ENCODE measurements around the gene PATJ.
"Not testable (repeated sequence)": the region's sequence is repeated elsewhere in the genome, so short reads cannot be mapped to it uniquely, and the experiment has no call there.

PATJ gene

DNA sequence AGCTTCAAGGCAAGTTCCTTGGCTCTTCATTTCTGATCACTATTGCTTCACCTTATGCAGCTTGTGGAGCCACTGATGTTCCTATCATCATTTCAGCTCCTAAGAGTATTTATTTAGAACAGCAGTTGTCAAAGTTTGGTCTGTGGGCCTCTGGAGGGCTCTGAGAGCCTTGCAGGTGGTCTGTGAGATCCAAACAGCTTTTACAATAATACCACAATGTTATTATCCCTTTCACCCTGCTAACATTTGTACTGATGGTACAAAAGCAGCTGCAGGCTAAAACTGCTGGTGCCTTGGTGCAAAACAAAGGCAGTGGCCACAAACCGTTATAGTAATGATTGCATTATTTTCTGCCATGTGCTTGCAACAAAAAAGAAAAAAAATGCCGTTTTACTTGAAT is 33.8 kb downstream of the PATJ start:
- TF ChIP-seq, protein P1, sequence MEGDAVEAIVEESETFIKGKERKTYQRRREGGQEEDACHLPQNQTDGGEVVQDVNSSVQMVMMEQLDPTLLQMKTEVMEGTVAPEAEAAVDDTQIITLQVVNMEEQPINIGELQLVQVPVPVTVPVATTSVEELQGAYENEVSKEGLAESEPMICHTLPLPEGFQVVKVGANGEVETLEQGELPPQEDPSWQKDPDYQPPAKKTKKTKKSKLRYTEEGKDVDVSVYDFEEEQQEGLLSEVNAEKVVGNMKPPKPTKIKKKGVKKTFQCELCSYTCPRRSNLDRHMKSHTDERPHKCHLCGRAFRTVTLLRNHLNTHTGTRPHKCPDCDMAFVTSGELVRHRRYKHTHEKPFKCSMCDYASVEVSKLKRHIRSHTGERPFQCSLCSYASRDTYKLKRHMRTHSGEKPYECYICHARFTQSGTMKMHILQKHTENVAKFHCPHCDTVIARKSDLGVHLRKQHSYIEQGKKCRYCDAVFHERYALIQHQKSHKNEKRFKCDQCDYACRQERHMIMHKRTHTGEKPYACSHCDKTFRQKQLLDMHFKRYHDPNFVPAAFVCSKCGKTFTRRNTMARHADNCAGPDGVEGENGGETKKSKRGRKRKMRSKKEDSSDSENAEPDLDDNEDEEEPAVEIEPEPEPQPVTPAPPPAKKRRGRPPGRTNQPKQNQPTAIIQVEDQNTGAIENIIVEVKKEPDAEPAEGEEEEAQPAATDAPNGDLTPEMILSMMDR (IDR thresholded peaks at IDR 0.05; ENCODE audit: insufficient read depth, missing control alignments): no peak
- DNase-seq (ENCODE audit: insufficient read length, low spot score): no peak
- FAIRE-seq: no peak

DNA sequence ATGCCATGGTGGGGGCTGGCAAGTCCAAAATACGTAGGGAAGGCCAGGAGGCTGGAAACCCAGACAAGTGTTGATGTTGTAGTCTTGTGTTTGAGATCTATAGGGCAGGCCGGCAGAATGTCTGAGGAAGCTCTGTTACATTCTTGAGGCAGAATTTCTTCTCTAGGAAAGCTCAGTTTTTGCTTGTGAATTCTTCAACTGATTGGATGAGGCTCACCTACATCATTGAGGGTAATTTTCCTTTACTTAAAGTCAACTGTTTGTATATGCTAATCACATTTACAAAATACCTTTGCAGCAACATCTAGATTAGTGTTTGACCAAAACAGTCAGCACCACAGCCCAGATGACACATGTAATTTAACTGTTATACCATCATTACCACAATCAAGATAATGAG is 37.0 kb downstream of the PATJ start:
- DNase-seq (ENCODE audit: insufficient read length, low spot score): no peak
- TF ChIP-seq, protein P1 (IDR thresholded peaks at IDR 0.05; ENCODE audit: insufficient read depth, missing control alignments): no peak
- FAIRE-seq: no peak

DNA sequence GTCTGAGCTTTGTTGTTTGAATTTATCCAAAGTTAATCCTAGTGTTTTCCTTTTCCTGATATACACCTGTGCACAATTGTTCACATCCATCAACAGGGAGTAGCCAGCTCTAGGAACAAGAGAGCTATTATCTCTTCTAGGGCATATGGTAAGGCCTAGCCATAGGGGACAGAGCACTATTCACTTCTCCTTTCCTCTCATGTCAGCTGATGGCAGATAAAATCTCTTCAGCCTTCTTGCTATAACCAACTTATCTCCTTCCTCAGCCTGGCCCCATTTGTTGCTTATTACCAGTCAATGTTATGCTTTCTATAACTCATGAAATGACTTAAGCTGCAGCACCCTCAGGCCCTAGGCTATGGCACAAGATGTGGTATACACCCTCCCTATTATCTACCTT is 38.9 kb downstream of the PATJ start:
- FAIRE-seq (no peak), DNase-seq (ENCODE audit: insufficient read length, low spot score) (no peak)
- TF ChIP-seq, protein P1 (IDR thresholded peaks at IDR 0.05; ENCODE audit: insufficient read depth, missing control alignments): no peak

DNA sequence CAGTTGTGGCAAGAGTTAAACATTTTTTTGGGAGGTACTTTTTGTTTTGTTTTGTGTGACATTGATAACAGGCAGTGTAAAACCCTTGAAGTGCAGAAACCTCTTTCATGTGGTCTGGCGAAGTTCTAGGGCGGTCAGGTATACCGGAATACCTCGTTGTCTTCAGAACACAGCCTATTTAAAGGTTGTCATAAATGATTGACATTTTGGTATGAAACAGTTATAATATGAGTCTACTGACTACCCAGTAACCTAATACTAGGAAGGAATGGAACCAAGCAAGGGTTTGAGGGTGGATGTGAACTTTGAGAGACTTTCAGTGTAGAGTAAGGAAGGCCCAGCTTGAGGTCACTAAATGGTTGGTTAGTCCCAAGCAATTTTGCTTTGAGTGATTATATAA is 40.5 kb downstream of the PATJ start:
- no peak for FAIRE-seq
- TF ChIP-seq, protein P1 (IDR thresholded peaks at IDR 0.05; ENCODE audit: insufficient read depth, missing control alignments): no peak
- no peak for DNase-seq (ENCODE audit: insufficient read length, low spot score)

DNA sequence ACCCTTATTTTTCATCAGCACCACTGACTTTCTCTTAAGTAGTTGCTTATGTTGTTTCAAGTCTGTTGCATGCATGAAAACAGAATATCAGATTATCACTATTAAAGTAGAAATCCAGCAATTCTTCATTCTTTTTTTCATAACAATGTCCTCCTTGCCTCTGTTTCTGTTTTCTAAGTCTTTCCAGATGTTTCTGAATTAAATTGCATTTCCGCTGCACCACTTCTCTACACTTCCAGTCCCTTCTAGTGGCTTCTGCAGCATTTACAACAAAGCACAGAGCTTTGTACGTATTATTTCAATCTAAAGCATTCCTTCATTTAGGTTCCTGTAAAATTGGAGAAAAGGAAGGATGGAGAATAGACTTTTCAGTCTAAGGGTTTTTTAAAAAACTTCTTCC is 42.4 kb downstream of the PATJ start:
- FAIRE-seq: no peak
- TF ChIP-seq, protein P1 (IDR thresholded peaks at IDR 0.05; ENCODE audit: insufficient read depth, missing control alignments): no peak
- no peak for DNase-seq (ENCODE audit: insufficient read length, low spot score)

DNA sequence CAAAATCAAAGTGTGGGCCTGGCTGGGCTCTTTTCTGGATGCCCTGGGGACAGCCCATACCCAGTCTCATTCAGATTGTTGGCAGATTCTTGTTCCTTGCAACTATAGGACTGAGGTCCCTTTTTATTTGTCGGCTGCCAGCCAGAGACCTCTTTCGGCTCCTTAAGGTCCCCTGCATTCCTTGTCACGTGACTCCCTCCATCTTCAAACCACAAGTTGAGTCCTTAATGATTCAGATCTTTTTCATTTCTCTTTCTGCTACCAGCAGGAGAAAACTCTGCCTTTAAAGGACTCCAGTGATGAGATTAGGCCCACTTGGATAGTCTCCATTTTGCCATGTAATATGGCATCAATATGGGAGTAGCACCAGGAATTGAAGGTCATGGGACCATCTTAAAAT is 48.6 kb downstream of the PATJ start:
- TF ChIP-seq, protein P1 (IDR thresholded peaks at IDR 0.05; ENCODE audit: insufficient read depth, missing control alignments): no peak
- no peak for FAIRE-seq
- no peak for DNase-seq (ENCODE audit: insufficient read length, low spot score)

DNA sequence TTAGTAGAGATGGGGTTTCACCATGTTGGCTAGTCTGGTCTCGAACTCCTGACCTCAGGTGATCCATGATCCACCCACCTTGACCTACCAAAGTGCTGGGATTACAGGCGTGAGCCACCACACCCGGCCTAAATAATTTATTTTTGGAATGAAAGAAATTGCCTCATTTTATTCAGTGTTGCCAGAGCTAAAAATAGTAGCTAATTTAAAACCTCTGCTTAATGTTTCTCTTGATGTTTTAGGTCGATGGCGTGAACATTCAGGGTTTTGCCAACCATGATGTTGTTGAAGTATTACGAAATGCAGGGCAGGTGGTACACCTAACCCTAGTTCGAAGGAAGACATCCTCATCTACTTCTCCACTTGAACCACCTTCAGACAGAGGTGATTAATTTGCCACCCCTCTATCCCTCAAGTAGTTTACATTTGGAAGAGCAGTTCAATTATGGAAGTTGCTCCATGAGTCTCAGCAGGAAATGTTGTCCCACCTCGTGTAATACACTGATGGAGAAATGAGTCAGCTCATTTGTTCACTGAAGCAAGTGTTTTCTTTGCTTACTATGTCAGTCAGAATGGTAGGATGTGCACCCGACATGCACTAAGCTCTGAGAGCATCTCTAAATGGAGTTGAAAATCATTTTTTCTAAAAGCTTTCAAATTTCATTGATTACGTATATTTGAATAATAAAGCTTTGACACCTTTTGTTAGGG is 54.9 kb downstream of the PATJ start:
- no peak for FAIRE-seq
- DNase-seq (ENCODE audit: insufficient read length, low spot score): no peak
- TF ChIP-seq, protein P1 (IDR thresholded peaks at IDR 0.05; ENCODE audit: insufficient read depth, missing control alignments): no peak

DNA sequence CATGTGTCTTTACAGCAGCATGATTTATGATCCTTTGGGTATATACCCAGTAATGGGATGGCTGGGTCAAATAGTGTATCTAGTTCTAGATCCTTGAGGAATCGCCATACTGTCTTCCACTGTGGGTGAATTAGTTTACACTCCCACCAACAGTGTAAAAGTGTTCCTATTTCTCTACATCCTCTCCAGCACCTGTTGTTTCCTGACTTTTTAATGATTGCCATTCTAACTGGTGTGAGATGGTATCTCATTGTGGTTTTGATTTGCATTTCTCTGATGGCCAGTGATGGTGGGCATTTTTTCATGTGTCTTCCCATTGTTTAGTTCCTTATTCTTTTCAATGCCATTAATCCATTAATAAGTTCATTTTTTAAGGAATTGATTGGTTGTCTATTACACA is 58.8 kb downstream of the PATJ start:
- not testable (repeated sequence) for FAIRE-seq; DNase-seq (ENCODE audit: insufficient read length, low spot score)
